ENCODE data around the gene RAB27B.

Gene RAB27B

DNA sequence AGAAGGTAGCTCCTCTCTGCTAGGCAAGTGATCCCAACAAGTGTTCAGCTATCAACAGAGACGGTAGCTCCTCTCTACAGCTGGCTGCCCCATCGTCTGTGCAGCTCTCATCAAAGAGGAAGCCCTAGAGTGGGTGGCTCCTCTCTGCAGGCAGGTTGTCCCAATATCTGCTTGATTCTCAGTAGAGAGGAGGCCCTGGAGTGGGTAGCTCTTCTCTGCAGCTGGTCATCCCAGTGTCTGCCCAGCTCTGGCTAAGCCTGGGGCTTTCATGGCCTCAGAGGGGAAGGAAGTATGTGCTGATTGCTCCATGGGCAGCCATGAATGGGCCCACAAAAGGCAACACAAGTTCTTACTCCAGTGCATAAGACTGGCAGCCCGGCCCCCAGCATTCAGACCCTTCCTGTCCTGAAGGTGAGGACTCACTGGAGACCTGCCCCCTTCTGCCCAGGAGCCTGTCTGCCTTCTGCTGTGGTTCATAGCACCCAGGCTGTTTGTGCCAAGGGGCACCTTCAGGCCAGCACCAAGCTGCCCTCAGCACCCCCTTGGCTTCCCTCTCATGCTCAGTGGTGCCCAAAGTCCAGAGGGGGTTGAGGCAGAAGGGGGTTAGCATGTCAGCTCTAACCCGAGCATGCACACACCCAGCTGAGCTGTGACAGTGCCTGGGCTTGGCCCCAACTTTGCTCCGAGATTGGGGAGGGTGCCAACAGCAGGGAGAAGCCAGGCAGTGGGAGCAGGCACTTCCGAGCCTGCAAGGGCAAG lies 82.1 kb downstream of the RAB27B start:
- DNase-seq (ENCODE audit: low spot score): no peak

- DNase-seq (ENCODE audit: low spot score): no peak
Observed at GRCh38 chr18:54911551-54911950, 83.3 kb downstream of the RAB27B start.

GRCh38 chr18:54914816-54915215 lies 86.5 kb downstream of the RAB27B start:
- no peak for DNase-seq (ENCODE audit: low spot score)

- DNase-seq (ENCODE audit: low spot score): no peak
Observed at GRCh38 chr18:54916507-54916906, 88.2 kb downstream of the RAB27B start.

GRCh38 chr18:54918060-54918459 lies 89.8 kb downstream of the RAB27B start:
- no peak for DNase-seq (ENCODE audit: low spot score)

GRCh38 chr18:54919412-54919811 lies 91.1 kb downstream of the RAB27B start:
- DNase-seq (ENCODE audit: low spot score): no peak

DNA sequence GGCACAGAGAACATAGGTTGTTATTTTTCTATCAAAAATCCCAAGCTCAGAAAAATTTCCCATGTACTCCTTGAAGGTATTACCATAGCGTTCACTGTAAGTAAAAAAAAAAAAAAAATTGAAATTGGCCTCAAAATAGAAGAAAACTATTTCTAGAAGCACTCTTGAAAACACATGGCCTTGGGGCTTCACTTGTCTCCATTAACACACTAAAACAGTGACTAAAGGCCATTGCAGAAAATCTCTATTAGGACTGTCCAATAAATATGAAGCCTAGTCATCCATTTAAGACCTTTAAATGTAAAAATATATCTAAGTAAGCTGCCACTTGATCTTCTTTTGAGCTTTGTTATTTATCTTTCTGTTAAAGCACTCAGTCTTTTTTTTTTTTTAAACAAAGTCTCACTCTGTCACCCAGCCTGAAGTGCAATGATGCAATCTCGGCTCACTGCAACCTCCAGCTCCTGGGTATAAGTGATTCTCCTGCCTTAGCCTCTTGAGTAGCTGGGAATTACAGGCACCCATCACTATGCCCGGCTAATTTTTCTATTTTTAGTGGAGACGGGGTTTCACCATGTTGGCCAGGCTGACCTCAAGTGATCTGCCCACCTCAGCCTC lies 95.2 kb downstream of the RAB27B start:
- no peak for DNase-seq (ENCODE audit: low spot score)

- DNase-seq (ENCODE audit: low spot score): no peak
Observed at GRCh38 chr18:54924948-54925347, 96.7 kb downstream of the RAB27B start.

GRCh38 chr18:54926593-54927325 lies 98.5 kb downstream of the RAB27B start:
- DNase-seq (ENCODE audit: low spot score): no peak

GRCh38 chr18:54928236-54928635 lies 100.0 kb downstream of the RAB27B start:
- DNase-seq (ENCODE audit: low spot score): no peak

DNA sequence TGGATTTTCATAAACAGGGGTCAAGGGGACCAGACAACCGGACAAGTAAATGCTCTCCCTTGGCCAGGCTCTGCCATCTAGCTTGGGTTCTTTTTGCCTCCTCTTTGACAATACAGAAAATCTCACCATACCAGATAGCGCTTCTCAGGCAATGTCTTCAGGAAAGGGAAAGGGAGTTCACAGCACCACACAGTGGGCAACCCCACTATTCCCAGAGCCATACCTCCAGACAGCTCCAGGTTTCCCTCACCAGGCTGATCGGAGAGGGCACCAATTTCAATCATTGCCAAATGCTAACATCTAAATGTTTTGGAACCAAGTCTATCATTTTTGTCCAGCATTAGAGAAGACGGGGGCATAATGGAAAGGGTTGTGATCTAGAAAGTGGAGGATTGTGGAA lies 102.9 kb downstream of the RAB27B start:
- no peak for DNase-seq (ENCODE audit: low spot score)

DNA sequence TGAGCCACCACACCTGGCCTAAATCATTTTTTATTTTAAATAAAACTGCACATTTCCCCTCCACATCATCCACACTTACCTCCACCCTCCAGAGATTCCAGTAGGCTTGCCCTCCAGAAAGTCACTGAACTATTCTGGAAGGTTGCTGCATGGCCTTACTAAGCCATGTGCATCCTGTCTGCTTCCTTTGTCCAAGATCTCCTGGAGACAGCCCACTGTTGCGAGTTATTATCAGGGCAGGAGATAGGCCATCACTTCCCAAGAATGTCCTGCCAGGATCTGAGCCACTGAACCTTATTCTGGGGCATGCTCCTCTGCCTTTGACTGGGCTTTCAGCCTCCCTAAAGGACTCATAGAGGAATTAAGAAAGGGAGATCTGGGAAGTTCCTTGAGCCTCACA lies 104.2 kb downstream of the RAB27B start:
- no peak for DNase-seq (ENCODE audit: low spot score)

DNA sequence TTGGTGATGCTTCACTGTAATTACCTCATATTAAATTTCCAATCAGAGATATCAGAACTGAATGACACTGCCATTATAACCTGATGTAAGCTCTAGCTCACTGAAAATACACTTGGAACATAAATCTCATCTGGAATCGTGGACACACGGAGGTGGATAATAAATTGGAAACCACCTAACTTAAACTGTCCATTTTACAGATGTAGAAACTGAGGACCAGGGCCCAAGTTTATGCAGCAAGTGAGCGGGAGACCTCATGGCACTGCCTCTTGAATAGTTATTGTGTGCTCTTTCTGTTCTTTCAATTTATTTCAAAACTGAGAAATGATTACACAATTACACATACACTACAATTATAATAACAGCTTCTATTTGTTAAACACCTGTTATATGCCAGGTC lies 110.2 kb downstream of the RAB27B start:
- no peak for DNase-seq (ENCODE audit: low spot score)

DNA sequence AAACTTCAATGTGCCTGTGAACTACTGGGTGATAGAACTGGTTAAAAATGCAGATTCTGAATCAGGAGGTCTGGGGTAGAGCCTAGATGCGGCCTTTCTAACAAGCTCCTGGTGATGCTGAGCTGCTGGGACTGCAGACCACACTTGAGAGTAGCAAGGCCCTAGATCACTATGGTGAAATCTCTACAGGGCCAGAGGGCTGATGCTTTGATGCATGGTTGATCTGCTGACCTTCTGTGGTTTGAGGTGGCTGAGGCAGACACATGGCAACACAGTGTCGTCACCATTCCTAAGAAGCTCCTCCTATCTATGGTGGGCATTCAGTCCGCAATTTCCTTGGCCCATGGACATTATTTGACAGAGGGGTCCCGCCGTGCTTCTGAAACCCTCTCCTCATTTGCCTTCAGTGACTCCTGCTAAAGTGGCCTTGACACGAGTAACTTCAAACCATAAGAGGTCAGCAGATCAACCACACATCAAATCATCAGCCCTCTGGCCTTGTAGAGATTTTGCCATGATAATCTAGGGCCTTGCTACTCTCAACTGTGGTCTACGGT lies 111.2 kb downstream of the RAB27B start:
- no peak for DNase-seq (ENCODE audit: low spot score)

GRCh38 chr18:54942144-54942543 lies 113.9 kb downstream of the RAB27B start:
- no peak for DNase-seq (ENCODE audit: low spot score)

GRCh38 chr18:54942569-54942968 lies 114.3 kb downstream of the RAB27B start:
- DNase-seq (ENCODE audit: low spot score): no peak
